NB4 (cell line): Measurements from ENCODE around the gene CDON.

Experiments
- MYC ChIP-seq: IDR thresholded peaks from 2 replicates; pipeline ENCODE4 v1.6.1; 2011; ENCODE audit warnings: low read depth, low read length
- POLR2A ChIP-seq: IDR thresholded peaks from 2 replicates; pipeline ENCODE4 v1.6.1; 2011; ENCODE audit warnings: mild to moderate bottlenecking; ENCODE audit not compliant: insufficient read length; ENCODE audit errors: extremely low read depth
- TF ChIP-seq, protein P1 (sequence below): IDR thresholded peaks from 2 replicates; pipeline ENCODE4 v1.6.1; 2011; ENCODE audit warnings: low read depth, low read length
- TF ChIP-seq, protein P2 (sequence below): IDR thresholded peaks from one replicate; pipeline ENCODE4 v1.5.1; 2012; ENCODE audit warnings: low read depth, low read length

DNA sequence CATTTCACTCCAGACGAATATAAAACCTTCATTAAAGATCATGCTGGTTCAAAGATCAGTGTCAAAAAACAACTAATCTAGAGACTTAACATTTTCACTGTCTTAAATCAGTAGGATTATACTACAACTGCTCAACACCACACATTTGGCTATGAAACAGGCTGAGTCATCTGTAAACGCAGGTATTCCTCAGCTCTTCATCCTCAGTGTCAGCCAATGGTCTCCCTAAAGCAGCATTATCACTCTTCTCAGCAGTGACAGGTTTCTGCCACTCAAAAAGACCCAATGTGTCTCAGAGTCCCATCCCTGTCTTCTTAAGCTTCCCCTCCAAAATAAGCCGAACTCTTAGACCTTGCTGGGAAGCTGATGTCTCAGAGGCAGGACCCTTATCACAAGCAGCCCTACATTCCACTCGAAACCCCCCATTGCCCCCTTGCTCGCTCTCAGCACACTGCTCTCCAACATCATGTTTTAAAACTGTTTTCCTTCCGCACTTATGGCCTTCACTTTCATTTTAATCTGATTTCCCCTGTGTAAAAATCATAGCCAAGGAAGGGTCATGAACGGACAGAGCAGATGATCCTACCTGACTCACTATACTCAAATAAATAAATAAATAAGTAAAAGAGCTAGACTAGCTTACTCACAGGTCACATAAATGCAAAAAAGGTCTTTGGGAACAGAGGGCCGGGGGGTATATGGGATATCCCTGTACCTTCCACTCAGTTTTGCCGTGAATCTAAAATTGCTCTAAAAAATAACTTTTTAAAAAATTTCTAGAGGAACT, 23.0 kb downstream of the CDON start:
- TF ChIP-seq, protein P1, sequence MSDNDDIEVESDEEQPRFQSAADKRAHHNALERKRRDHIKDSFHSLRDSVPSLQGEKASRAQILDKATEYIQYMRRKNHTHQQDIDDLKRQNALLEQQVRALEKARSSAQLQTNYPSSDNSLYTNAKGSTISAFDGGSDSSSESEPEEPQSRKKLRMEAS = no peak
- TF ChIP-seq, protein P2, sequence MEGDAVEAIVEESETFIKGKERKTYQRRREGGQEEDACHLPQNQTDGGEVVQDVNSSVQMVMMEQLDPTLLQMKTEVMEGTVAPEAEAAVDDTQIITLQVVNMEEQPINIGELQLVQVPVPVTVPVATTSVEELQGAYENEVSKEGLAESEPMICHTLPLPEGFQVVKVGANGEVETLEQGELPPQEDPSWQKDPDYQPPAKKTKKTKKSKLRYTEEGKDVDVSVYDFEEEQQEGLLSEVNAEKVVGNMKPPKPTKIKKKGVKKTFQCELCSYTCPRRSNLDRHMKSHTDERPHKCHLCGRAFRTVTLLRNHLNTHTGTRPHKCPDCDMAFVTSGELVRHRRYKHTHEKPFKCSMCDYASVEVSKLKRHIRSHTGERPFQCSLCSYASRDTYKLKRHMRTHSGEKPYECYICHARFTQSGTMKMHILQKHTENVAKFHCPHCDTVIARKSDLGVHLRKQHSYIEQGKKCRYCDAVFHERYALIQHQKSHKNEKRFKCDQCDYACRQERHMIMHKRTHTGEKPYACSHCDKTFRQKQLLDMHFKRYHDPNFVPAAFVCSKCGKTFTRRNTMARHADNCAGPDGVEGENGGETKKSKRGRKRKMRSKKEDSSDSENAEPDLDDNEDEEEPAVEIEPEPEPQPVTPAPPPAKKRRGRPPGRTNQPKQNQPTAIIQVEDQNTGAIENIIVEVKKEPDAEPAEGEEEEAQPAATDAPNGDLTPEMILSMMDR = no peak
- no peak for TF ChIP-seq POLR2A
- TF ChIP-seq MYC = no peak
